ENCODE data around the gene NR2F1.
"Not testable (repeated sequence)": the region's sequence is repeated elsewhere in the genome, so short reads cannot be mapped to it uniquely, and the experiment has no call there.

Gene NR2F1

GRCh38 chr5:93582677-93583438 is at the start of gene NR2F1:
TSS of gene NR2F1 (plus strand) at chr5:93583222. CDS start at chr5:93585024, 1,802 bp downstream.
- H3K4me3 ChIP-seq (ENCODE audit: low read depth, low read length) = peak within 1 kb of the TSS; percentile 61
- peak; percentile 77 for DNase-seq (ENCODE audit: low read depth)
- TF ChIP-seq POLR2A (IDR thresholded peaks at IDR 0.05; ENCODE audit: extremely low read depth, insufficient read length) (no peak), MAX (IDR thresholded peaks at IDR 0.05; ENCODE audit: low read depth, low read length) (no peak), MYC (IDR thresholded peaks at IDR 0.05; ENCODE audit: low read depth, low read length) (peak; percentile 31; the same call in 1 of the 2 replicates), CTCF (IDR thresholded peaks at IDR 0.05; ENCODE audit: low read depth, low read length) (no peak)

GRCh38 chr5:93545872-93546271 is 37.1 kb upstream of the NR2F1 start:
- DNase-seq (ENCODE audit: low read depth) = no peak
- no peak overlapping the region for H3K4me3 ChIP-seq (ENCODE audit: low read depth, low read length)
- TF ChIP-seq MAX (IDR thresholded peaks at IDR 0.05; ENCODE audit: low read depth, low read length) = no peak
- TF ChIP-seq MYC (IDR thresholded peaks at IDR 0.05; ENCODE audit: low read depth, low read length) = no peak
- TF ChIP-seq CTCF (IDR thresholded peaks at IDR 0.05; ENCODE audit: low read depth, low read length) = no peak
- TF ChIP-seq POLR2A (IDR thresholded peaks at IDR 0.05; ENCODE audit: extremely low read depth, insufficient read length) = no peak

GRCh38 chr5:93549594-93549993 is 33.4 kb upstream of the NR2F1 start:
- not testable (repeated sequence) for DNase-seq (ENCODE audit: low read depth)

GRCh38 chr5:93557021-93557604 is 25.9 kb upstream of the NR2F1 start:
- no peak for DNase-seq (ENCODE audit: low read depth)
- no peak overlapping the region for H3K4me3 ChIP-seq (ENCODE audit: low read depth, low read length)
- TF ChIP-seq CTCF (IDR thresholded peaks at IDR 0.05; ENCODE audit: low read depth, low read length) (no peak), POLR2A (IDR thresholded peaks at IDR 0.05; ENCODE audit: extremely low read depth, insufficient read length) (no peak)

More at GRCh38 chr5:93549594-93549993, 33.4 kb upstream of the NR2F1 start:
- not testable (repeated sequence) for H3K4me3 ChIP-seq (ENCODE audit: low read depth, low read length)

GRCh38 chr5:93566091-93566490 is 16.9 kb upstream of the NR2F1 start:
- no peak for DNase-seq (ENCODE audit: low read depth)
- TF ChIP-seq MAX (IDR thresholded peaks at IDR 0.05; ENCODE audit: low read depth, low read length) (no peak), POLR2A (IDR thresholded peaks at IDR 0.05; ENCODE audit: extremely low read depth, insufficient read length) (no peak), CTCF (IDR thresholded peaks at IDR 0.05; ENCODE audit: low read depth, low read length) (no peak), MYC (IDR thresholded peaks at IDR 0.05; ENCODE audit: low read depth, low read length) (no peak)
- H3K4me3 ChIP-seq (ENCODE audit: low read depth, low read length) = no peak overlapping the region

- no peak overlapping the region for H3K4me3 ChIP-seq (ENCODE audit: low read depth, low read length)
- DNase-seq (ENCODE audit: low read depth) = no peak
- TF ChIP-seq MAX (IDR thresholded peaks at IDR 0.05; ENCODE audit: low read depth, low read length) (no peak), POLR2A (IDR thresholded peaks at IDR 0.05; ENCODE audit: extremely low read depth, insufficient read length) (no peak), CTCF (IDR thresholded peaks at IDR 0.05; ENCODE audit: low read depth, low read length) (no peak), MYC (IDR thresholded peaks at IDR 0.05; ENCODE audit: low read depth, low read length) (no peak)
Observed at GRCh38 chr5:93567424-93567823, 15.6 kb upstream of the NR2F1 start.

All from NB4 (cell line).